ENCODE results near the gene SCN2B. TPM values are rescaled to one million over a fixed set of nuclear protein-coding genes. Genes with fewer than 3 reads are reported as not detected.

SCN2B gene
- total RNA-seq, 1 experiment from 2014 or later, result not detected

DNA sequence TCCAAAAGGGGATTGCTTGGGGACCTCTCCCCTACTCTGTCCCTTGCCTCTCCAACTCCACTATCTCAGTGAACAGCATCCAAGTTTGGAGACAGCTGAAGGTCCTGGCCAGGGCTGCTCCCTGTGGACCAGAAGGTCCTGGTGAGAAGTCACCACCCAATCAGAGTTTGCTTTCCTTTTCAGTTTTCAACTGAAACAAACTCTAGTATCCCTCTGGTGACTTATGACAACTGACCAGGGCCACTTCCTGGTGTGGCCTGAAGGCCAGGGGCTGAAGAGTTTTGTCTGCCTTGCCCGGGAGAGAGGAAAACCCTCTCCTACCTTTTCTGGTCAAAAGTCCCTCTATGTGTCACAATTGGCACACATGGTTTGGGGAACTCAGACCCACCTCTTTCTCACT is 43.3 kb upstream of the SCN2B start:
- DNase-seq (ENCODE audit: low spot score), result no peak
- no peak for TF ChIP-seq EZH2 (IDR thresholded peaks at IDR 0.05; ENCODE audit: borderline replicate concordance, low read depth, low read length, poor library complexity, severe bottlenecking)
- TF ChIP-seq, protein P1, sequence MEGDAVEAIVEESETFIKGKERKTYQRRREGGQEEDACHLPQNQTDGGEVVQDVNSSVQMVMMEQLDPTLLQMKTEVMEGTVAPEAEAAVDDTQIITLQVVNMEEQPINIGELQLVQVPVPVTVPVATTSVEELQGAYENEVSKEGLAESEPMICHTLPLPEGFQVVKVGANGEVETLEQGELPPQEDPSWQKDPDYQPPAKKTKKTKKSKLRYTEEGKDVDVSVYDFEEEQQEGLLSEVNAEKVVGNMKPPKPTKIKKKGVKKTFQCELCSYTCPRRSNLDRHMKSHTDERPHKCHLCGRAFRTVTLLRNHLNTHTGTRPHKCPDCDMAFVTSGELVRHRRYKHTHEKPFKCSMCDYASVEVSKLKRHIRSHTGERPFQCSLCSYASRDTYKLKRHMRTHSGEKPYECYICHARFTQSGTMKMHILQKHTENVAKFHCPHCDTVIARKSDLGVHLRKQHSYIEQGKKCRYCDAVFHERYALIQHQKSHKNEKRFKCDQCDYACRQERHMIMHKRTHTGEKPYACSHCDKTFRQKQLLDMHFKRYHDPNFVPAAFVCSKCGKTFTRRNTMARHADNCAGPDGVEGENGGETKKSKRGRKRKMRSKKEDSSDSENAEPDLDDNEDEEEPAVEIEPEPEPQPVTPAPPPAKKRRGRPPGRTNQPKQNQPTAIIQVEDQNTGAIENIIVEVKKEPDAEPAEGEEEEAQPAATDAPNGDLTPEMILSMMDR (conservative IDR thresholded peaks at IDR 0.05; ENCODE audit: low read depth, low read length), result no peak
- no TSS peak for BruUV-seq (replicated peaks)
- Histone ChIP-seq H3K27ac (ENCODE audit: low read depth, low read length, poor library complexity, severe bottlenecking) (no peak overlapping the region), H3K36me3 (ENCODE audit: insufficient read depth, low read length, poor library complexity, severe bottlenecking) (no peaks in the 10 kb centered on the region), H3K9me3 (ENCODE audit: low read depth, low read length, poor library complexity, severe bottlenecking) (no peaks in the 10 kb centered on the region), H3K4me1 (ENCODE audit: insufficient read depth, low read length, poor library complexity, severe bottlenecking) (no peaks in the 10 kb centered on the region), H3K4me3 (ENCODE audit: low read depth, low read length, poor library complexity, severe bottlenecking) (no peak overlapping the region), H3K27me3 (replicated peaks; ENCODE audit: insufficient read depth, low read depth, low read length, poor library complexity) (peaks cover 70% of the 10 kb centered on the region)
- ChIA-PET CTCF (no interaction called here), POLR2A (ENCODE audit: low non-redundant PET) (no interaction called here)
- intact Hi-C loops (cut with micrococcal nuclease; ENCODE audit: unreplicated experiment), result no loop called here

DNA sequence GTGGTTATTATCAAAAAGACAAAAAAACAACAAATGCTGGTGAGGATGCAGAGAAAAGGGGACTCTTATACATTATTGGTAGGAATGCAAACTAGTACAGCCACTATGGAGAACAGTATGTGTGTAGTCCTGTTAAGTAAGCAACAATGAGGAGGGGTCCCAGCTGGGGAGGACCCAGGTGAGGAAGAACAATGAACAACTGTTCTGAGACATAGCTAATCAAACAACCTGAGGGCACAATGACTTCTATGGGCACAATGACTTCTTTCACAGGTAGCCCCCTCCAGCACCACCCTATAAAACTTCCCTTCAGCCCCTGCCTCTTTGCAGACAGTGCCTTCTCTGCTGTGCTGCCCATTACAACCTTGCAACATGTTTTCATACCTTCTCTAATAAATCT is 42.8 kb upstream of the SCN2B start:
- H3K36me3 ChIP-seq (ENCODE audit: insufficient read depth, low read length, poor library complexity, severe bottlenecking), result no peaks in the 10 kb centered on the region
- CTCF ChIA-PET, result no interaction called here
- no peak overlapping the region for H3K27ac ChIP-seq (ENCODE audit: low read depth, low read length, poor library complexity, severe bottlenecking)
- POLR2A ChIA-PET (ENCODE audit: low non-redundant PET), result no interaction called here
- no peak for TF ChIP-seq EZH2 (IDR thresholded peaks at IDR 0.05; ENCODE audit: borderline replicate concordance, low read depth, low read length, poor library complexity, severe bottlenecking)
- H3K27me3 ChIP-seq (replicated peaks; ENCODE audit: insufficient read depth, low read depth, low read length, poor library complexity), result peaks cover 70% of the 10 kb centered on the region
- DNase-seq (ENCODE audit: low spot score), result no peak
- H3K4me1 ChIP-seq (ENCODE audit: insufficient read depth, low read length, poor library complexity, severe bottlenecking), result no peaks in the 10 kb centered on the region
- no TSS peak for BruUV-seq (replicated peaks)
- no peak overlapping the region for H3K4me3 ChIP-seq (ENCODE audit: low read depth, low read length, poor library complexity, severe bottlenecking)
- intact Hi-C loops (cut with micrococcal nuclease; ENCODE audit: unreplicated experiment), result no loop called here
- H3K9me3 ChIP-seq (ENCODE audit: low read depth, low read length, poor library complexity, severe bottlenecking), result no peaks in the 10 kb centered on the region

DNA sequence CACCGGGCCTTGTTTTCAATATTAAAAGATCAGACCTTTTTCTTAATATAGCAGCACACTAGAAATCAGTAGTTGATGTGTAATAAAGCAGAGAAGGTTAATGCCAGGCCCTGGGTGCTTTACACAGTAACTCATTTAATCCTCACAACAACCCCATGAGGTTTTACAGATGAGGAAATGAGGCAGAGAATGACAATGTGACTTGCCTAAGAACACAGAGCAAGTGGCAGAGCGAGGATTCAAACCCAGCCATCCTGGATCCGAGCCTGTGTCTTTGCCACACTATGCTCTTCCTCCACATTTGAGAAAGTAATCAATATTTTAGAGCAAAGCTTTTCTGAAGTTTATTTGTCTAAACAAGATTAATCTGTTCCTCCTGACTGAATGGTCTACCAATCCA is 41.1 kb upstream of the SCN2B start:
- TF ChIP-seq, protein P1 (conservative IDR thresholded peaks at IDR 0.05; ENCODE audit: low read depth, low read length), result no peak
- no peak for TF ChIP-seq EZH2 (IDR thresholded peaks at IDR 0.05; ENCODE audit: borderline replicate concordance, low read depth, low read length, poor library complexity, severe bottlenecking)
- POLR2A ChIA-PET (ENCODE audit: low non-redundant PET), result no interaction called here
- no peak overlapping the region for H3K4me3 ChIP-seq (ENCODE audit: low read depth, low read length, poor library complexity, severe bottlenecking)
- no peaks in the 10 kb centered on the region for H3K9me3 ChIP-seq (ENCODE audit: low read depth, low read length, poor library complexity, severe bottlenecking)
- H3K4me1 ChIP-seq (ENCODE audit: insufficient read depth, low read length, poor library complexity, severe bottlenecking), result no peaks in the 10 kb centered on the region
- no peaks in the 10 kb centered on the region for H3K36me3 ChIP-seq (ENCODE audit: insufficient read depth, low read length, poor library complexity, severe bottlenecking)
- peaks cover 70% of the 10 kb centered on the region for H3K27me3 ChIP-seq (replicated peaks; ENCODE audit: insufficient read depth, low read depth, low read length, poor library complexity)
- intact Hi-C loops (cut with micrococcal nuclease; ENCODE audit: unreplicated experiment), result no loop called here
- CTCF ChIA-PET, result no interaction called here
- BruUV-seq (replicated peaks), result no TSS peak
- no peak for DNase-seq (ENCODE audit: low spot score)
- no peak overlapping the region for H3K27ac ChIP-seq (ENCODE audit: low read depth, low read length, poor library complexity, severe bottlenecking)

All from A673 (cell line).